Endothelial cell of umbilical vein (primary cell): ENCODE data around the gene FABP2.
"Not testable (repeated sequence)": the region's sequence is repeated elsewhere in the genome, so short reads cannot be mapped to it uniquely, and the experiment has no call there.

ENCODE experiments used
- EZH2 ChIP-seq: IDR thresholded peaks from 2 replicates; pipeline ENCODE4 v1.6.1; 2012; ENCODE audit warnings: borderline replicate concordance, low read depth, mild to moderate bottlenecking, moderate library complexity, low read length, inconsistent platforms; ENCODE audit not compliant: severe bottlenecking
- MAX ChIP-seq: IDR thresholded peaks from 2 replicates; pipeline ENCODE4 v1.6.1; 2011; ENCODE audit not compliant: insufficient read depth, insufficient read length
- POLR2A ChIP-seq: IDR thresholded peaks from 2 replicates; pipeline ENCODE4 v1.6.1; 2012; ENCODE audit warnings: low read depth, mild to moderate bottlenecking, control low read depth, low read length
- POLR2AphosphoS5 ChIP-seq: IDR thresholded peaks from 2 replicates; pipeline ENCODE4 v1.6.1; 2012; ENCODE audit warnings: low read depth, mild to moderate bottlenecking, control low read depth, low read length, moderate library complexity; ENCODE audit not compliant: insufficient read depth
- TF ChIP-seq, protein P1 (sequence below), 2 donors: IDR thresholded peaks; 1 replicate in 1 of 2; 2 replicates in 1 of 2; pipeline ENCODE4 v1.5.1; 2011; ENCODE audit warnings: low read length in 2 of 2, mild to moderate bottlenecking in 2 of 2, moderate library complexity in 2 of 2, control low read depth in 1 of 2, inconsistent platforms in 1 of 2, low read depth in 1 of 2; ENCODE audit not compliant: insufficient read depth in 1 of 2; ENCODE audit errors: extremely low read depth in 1 of 2

DNA sequence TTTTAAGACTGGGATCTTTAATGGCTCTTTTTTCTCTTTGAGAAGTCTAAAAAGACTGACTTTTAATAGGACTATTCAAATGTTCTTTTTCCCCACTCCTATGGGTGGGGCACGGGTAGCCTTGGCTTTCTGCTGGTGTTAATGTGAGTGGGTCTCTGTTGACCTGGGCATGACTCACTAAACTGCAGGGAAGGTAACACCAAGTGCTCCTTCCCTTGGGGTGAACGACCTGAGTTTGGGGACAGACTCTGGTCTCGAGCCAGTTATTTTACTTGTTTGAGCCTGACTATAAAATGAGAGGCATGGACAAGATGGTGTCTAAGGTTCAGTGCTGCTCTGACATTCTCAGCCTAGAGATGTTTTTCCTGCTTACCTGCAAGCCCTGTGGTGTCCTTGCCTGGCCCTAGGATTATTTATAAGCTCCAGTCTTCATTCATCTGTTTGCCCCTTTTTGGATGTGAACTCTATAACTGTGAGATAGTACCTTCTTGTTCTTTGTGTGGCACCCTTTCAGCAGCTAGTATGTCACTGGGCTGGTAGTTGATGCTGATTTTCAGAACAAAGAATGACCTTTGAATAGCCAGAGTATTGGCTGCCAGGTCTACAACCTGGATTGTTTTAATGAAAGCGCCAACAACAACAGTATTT is 14.5 kb upstream of the FABP2 start:
- TF ChIP-seq POLR2A, POLR2AphosphoS5, EZH2, MAX: not testable (repeated sequence)
- TF ChIP-seq, protein P1, sequence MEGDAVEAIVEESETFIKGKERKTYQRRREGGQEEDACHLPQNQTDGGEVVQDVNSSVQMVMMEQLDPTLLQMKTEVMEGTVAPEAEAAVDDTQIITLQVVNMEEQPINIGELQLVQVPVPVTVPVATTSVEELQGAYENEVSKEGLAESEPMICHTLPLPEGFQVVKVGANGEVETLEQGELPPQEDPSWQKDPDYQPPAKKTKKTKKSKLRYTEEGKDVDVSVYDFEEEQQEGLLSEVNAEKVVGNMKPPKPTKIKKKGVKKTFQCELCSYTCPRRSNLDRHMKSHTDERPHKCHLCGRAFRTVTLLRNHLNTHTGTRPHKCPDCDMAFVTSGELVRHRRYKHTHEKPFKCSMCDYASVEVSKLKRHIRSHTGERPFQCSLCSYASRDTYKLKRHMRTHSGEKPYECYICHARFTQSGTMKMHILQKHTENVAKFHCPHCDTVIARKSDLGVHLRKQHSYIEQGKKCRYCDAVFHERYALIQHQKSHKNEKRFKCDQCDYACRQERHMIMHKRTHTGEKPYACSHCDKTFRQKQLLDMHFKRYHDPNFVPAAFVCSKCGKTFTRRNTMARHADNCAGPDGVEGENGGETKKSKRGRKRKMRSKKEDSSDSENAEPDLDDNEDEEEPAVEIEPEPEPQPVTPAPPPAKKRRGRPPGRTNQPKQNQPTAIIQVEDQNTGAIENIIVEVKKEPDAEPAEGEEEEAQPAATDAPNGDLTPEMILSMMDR (IDR thresholded peaks at IDR 0.05; ENCODE audit: extremely low read depth in 1 of 2, insufficient read depth in 1 of 2, low read depth in 1 of 2, low read length in 2 of 2) = not testable (repeated sequence)
